NCI-H2107 (cell line): Measurements from ENCODE around the gene HOXB2.

Source experiments
- DNase-seq: peaks from one replicate; lab custom pipeline; 2025; lab: John Stamatoyannopoulos, UW

HOXB2 gene

GRCh38 chr17:48578616-48579470 lies 33.9 kb upstream of the HOXB2 start:
- DNase-seq: no peak

- peak; percentile 64 for DNase-seq
Measured at GRCh38 chr17:48577946-48578615, 33.2 kb upstream of the HOXB2 start, which contains the start of gene HOXB4. HOXB4 (minus strand) TSS chr17:48578350; CDS start chr17:48578319, 31 bp downstream.

- no peak for DNase-seq
Measured at GRCh38 chr17:48577330-48577945, 32.5 kb upstream of the HOXB2 start.

- DNase-seq: no peak
Measured at GRCh38 chr17:48576479-48577309, 31.8 kb upstream of the HOXB2 start.

DNA sequence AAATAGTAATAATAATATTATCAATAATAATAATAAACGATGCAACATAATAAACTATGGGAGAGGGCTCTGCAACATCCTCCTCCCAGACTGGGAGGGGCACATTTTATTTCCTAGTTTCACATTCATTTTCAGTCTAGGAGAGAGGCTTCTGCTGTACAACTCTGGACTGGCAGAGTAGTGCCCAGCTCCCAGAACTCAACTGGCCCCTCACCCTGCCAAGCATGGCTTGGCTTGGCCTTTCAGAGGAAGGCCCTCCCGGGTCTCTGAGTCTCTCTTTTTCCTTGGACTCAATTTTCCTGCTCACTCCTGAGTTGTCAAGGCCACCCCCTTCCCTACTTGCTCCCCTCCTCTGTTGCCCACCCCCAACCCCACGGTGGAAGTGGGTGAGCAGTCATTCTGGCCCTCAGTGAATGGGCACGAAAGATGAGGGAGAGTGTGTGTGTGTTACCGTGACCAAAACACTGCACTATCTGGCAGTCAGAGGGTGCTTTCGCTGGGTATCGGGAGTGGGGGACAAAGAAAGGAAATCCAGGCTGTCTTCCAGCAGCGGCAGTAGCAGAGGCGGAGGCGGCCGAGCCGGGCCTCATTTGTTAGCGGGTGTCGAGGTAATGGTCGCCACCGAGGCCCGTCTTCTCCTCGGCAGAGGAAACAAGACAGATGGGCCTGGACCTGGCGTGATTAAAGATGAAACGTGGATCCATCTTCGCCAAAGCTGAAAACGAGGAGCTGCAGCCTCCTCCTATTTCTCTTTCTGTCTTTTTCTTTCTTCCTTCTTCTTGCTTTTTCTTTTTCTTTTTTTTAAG lies 31.0 kb upstream of the HOXB2 start:
- no peak for DNase-seq

DNA sequence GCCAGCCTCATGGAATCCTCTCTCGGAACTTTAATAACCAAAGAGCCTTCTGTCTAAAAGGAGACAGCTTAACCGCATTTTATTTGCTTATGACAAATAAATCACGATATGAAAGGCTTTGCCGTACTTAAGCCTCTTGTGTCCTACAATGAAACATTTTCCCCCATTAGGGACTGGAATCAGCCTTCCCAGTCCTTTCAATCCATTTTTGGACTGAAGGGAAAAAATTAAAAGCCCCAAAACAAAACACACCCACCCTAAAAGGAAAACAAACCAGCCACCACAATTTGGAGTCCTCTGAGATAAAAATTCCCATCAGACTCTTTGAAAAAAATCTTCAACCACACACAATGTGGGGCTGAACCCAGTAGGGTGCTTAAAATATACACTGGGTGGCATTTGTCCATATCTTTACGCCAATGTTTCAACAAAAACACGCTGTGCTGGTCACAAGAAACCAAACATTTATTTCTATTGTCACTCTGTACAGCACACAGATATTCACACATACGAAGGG lies 30.2 kb upstream of the HOXB2 start:
- DNase-seq: peak; percentile 49

GRCh38 chr17:48574505-48575065 lies 29.7 kb upstream of the HOXB2 start:
- no peak for DNase-seq

- DNase-seq: no peak
Measured at GRCh38 chr17:48571826-48572417, 27.0 kb upstream of the HOXB2 start.

GRCh38 chr17:48571024-48571818 lies 26.3 kb upstream of the HOXB2 start:
- no peak for DNase-seq

DNA sequence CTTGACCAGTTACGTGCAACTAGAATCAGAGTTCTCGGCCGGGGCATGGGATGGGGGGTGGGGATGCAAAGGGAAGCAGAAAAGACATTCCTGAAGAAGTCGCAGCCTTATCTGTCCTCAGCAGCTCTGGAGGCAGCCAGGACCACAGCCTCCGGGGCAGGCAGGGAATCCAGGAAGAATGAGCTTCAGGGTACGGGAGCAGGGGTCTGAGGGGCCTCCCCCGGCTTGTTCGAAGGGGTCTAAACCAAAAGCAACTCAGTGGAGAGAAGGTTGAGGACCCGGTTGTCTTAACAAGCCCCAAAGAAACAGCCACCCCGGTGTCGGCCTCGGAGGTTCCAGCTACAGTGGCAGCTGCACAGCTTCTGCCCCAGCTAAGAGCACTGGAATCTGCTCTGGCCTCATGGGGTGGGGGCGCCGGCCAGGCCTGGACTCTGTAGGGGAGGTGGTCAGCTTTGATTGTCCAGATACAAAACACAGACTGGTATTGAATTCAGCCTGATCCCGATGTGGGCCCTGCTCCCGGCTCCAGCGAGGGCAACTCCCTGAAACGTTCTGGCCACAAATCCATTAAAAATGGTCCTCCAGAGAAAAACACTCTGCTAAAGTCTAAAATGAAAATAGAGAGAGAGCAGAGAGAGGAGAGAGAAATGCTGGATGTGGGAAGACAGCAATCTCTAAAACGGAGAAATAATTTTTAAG lies 25.6 kb upstream of the HOXB2 start:
- no peak for DNase-seq

DNA sequence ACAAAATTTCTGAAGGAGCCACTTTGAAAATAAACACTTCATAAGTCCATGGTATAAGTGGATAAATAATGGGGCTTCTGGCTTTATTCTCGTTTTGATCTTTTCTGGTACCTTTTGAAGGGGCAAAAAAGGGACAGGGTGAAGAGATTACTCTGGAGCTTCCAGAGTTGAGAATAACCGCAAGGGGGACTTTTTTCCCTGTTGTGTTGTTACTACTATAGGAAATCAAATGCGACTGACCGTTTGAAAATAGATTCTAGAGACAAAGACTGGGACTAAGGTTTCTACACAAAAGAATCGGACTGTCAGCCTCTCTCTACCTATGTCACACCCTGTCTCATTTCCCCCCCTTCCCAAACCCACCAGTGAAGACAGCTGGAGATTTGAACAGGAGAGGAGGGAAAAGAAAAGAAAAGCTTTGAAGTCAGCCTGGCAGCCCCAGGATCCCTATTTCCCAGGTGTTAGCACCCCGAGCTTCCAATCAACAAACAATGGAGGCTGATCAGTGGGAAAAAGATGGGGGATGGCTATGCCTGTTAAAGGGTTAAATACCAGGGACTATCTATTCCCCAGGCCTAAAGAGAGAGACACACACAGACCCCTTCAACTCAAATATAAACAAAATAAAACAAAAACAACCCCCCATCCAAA lies 24.9 kb upstream of the HOXB2 start:
- no peak for DNase-seq

DNA sequence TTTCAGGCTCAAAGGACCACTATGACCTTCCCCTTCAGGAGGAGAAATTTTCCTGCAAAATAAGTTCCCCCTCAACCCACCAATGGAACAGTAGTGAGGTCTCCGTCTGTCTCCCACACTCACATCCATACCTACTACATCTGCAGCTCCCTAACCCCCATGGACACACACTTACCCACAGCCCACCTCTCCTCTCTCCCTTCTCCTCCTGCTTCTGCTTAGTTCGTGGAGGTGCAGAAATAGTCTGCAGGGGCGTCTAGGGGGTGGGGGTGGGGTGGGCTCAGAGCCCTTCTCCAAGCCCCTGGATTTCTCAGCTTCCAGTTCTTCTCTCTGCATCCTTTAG lies 24.3 kb upstream of the HOXB2 start:
- no peak for DNase-seq

GRCh38 chr17:48568499-48569239 lies 23.8 kb upstream of the HOXB2 start:
- DNase-seq: no peak

- DNase-seq: no peak
Measured at GRCh38 chr17:48567646-48568354, 22.9 kb upstream of the HOXB2 start.

DNA sequence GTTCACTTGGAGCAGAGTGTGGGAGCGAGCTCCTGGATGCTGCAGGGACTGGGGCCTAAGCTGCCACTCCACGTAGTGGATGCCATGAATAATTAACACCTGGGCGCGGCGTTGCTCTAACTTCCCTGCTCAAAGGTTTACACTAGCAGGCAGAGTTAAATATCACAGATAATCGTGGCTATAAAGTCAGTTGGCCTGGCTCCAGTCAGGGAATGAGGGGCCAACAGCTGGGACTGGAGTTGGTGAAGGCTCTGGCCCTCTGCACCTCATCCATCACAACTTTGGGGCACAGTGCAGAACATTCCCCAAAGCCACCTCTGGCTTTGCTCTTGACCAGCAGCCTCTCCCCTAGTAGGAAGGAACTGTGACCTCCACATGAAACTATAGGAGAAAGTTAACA lies 22.3 kb upstream of the HOXB2 start:
- no peak for DNase-seq

DNA sequence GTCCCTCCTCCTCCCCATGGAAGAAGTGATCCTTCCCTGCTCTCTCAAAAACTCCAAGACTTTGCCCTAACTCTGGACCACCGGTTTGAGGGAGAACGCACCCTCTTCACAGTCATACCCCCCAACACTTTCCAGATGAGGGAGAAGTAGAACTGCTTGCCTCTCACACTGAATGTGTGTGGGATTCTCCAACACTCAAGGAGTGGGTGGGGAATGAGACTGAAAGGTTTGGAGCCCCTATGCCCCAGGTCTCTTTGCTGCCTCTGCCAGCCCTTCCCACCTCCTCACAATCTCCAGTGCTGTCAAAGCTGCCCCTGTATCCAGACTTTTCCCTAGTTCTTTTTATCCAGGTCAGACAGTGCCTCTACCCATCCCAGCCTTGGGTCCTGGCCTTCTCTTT lies 21.8 kb upstream of the HOXB2 start:
- no peak for DNase-seq
